HAP-1 (cell line): ENCODE data around the gene DYNC2LI1.
"Not testable (repeated sequence)": the region's sequence is repeated elsewhere in the genome, so short reads cannot be mapped to it uniquely, and the experiment has no call there.

ENCODE experiments used
- DNase-seq, 2 experiments: peaks; one replicate each; pipeline ENCODE4 v3.0.0-alpha.2; 2016 to 2020; ENCODE audit warnings: low spot score in 2 of 2
- H3K27me3 ChIP-seq: fragments of 250-450 bp; sonication (Bioruptor Pico); 2 replicates; pipeline ENCODE4 v1.5.1; 2020; ENCODE audit warnings: low read depth, mild to moderate bottlenecking, moderate library complexity
- H3K36me3 ChIP-seq: fragments of 250-450 bp; sonication (Bioruptor Pico); replicated peaks from 2 replicates; pipeline ENCODE4 v1.5.1; 2020; ENCODE audit warnings: mild to moderate bottlenecking
- H3K4me1 ChIP-seq: fragments of 250-450 bp; sonication (Bioruptor Pico); 2 replicates; pipeline ENCODE4 v1.5.1; 2020; ENCODE audit warnings: mild to moderate bottlenecking
- H3K4me3 ChIP-seq: fragments of 250-450 bp; sonication (Bioruptor Pico); 2 replicates; pipeline ENCODE4 v1.5.1; 2020; ENCODE audit warnings: mild to moderate bottlenecking, moderate library complexity
- H3K9me3 ChIP-seq: fragments of 250-450 bp; sonication (Bioruptor Pico); 2 replicates; pipeline ENCODE4 v1.5.1; 2020; ENCODE audit warnings: mild to moderate bottlenecking, moderate library complexity
- in situ Hi-C: fragments of 300-500 bp; cut with MboI; formaldehyde crosslinking; loops from 3 replicates; pipeline ENCODE4 v1.14.3; 2020; ENCODE audit warnings: low sequenced_read_pairs, inconsistent platforms, mixed read lengths

The DYNC2LI1 gene

DNA sequence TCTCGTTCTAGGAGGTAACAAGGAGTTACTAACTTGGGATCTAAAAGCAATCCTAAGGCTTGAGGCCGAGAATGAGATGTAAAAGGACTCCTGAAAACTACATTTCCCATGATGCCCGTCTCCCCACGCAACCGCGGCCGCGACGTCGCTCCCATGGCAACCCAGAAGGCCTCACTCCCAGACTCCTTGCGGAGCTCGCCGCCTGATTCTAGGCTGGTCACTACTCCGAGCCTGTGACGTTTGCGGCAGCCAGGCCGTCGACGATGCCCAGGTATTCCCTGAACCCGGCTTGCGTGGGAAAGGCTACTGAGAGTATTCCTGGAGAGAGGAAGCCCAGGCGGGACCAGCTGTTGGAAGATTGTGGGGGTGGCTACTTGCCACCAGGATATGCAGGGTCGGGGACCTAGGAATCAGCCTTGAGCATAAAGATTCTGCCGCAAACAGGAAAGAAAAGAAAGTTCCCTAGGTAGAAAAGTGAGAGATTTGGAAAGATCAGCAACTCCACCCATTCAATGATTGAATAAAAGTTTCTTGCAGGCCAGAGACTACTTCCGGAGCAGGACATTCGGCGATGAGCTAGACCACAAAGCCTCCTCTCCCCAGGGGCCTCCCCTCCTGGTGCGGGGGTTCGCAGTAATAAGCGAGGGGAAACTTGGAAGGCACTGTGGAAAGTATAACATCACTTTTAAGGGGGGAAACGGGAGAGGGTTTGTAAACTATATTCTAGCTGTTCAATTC, at the start of gene DYNC2LI1:
DYNC2LI1 (plus strand) TSS at position 164 of the 738 bp plus-strand sequence; CDS start at position 264, 100 bp downstream.
- in situ Hi-C loops: no loop called here
- no peaks in the 10 kb centered on the region for H3K9me3 ChIP-seq
- H3K4me1 ChIP-seq: peaks cover 4% of the 10 kb centered on the region; the same call in 1 of the 2 replicates
- peak within 1 kb of the TSS; percentile 56 for H3K4me3 ChIP-seq
- DNase-seq: peak; percentile 86 to 92
- no peaks in the 10 kb centered on the region for H3K27me3 ChIP-seq
- no peaks in the 10 kb centered on the region for H3K36me3 ChIP-seq

DNA sequence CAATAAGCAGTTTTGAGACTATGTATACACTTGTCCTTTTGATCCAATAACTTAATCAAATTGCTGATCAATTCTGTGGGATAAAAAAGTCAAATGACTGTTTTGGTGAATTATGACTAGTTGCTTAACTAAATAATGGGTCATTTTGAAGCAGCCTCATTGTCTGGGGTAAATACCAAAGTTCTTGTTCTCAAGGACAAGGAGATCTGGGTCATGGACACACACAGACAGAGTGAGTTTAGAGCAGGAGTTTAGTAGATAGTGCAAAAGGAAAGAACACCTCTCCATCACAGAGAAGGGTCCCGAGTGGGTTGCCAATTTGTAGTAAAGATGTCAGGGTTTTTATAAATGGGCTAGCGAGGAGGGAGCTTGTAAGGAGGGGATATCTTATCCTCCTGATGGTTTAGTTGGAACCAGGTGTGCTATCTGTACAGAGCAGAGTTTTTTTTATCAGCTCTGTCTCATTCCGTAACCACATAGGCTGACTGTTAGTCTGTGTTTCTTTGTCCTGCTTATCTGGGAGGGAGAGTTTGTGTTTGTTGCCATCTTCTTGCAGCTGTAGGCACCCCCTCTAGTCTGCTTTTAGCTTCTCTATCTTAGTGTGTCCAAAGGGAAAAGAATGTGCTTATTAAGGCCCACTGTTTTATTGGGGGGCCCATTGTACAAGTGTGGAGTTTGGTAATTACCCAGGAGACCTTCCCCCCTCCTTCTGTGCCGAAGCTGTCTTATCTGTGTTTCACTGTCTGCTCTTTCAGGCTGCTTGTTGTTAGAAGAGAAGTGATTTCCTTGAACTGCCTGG, 48.9 kb upstream of the DYNC2LI1 start:
- Histone ChIP-seq H3K4me1 (peaks cover 12% of the 10 kb centered on the region), H3K36me3 (no peaks in the 10 kb centered on the region), H3K27me3 (no peaks in the 10 kb centered on the region), H3K9me3 (no peaks in the 10 kb centered on the region), H3K4me3 (no peak overlapping the region)
- DNase-seq: no peak
- in situ Hi-C loops: no loop called here

DNA sequence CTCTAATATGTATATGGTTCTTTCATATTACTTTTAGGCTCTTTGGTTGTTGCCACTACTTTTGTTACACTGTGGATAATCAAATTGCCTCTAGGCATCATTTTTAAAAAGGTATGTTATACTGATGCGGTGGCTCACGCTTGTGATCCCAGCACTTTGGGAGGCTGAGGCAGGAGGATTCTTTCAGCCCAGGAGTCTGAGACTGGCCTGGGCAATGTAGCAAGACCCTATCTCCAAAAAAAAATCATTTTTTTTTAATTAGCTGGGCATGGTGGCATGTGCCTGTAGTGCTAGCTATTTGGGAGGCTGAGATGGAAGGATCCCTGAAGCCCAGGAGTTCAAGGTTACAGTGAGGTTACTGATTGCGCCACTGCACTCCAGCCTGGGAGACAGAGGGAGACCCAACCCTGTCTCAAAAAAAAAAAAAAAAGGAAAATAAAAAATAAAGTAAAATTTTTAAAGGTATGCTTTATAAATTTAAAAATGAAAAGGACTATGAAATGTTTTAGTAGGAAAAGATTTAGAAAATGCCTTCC, 48.1 kb upstream of the DYNC2LI1 start:
- no peaks in the 10 kb centered on the region for H3K36me3 ChIP-seq
- no peaks in the 10 kb centered on the region for H3K27me3 ChIP-seq
- DNase-seq: no peak
- in situ Hi-C loops: no loop called here
- H3K4me1 ChIP-seq: peaks cover 12% of the 10 kb centered on the region
- no peaks in the 10 kb centered on the region for H3K9me3 ChIP-seq
- H3K4me3 ChIP-seq: no peak overlapping the region

DNA sequence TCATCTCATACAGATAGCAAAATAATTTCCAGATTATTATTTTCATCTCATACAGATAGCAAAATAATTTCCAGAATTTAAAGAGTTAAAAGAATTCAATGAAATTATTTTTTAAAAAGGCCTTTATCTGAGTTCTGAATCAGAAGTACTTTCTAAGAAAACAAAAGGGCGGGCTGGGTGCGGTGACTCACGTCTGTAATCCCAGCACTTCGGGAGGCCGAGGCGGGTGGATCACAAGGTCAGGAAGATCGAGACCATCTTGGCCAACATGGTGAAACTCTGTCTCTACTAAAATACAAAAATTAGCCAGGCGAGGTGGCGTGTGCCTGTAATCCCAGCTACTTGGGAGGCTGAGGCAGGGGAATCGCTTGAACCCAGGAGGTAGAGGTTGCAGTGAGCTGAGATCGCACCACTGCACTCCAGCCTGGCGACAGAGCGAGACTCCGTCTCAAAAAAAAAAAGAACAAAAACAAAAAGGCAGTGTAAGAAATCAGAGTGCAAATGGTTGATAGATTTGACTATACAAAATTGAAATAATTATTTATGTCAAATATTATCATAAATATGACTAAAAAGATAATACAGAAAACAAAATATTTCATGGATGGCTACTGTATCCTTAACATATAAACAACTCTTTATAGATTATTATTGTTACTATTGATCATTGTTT, 46.7 kb upstream of the DYNC2LI1 start:
- H3K27me3 ChIP-seq, H3K9me3 ChIP-seq, in situ Hi-C loops, H3K36me3 ChIP-seq, H3K4me3 ChIP-seq: not testable (repeated sequence)
- DNase-seq: peak; percentile 21 to 40
- H3K4me1 ChIP-seq: peaks cover 12% of the 10 kb centered on the region

DNA sequence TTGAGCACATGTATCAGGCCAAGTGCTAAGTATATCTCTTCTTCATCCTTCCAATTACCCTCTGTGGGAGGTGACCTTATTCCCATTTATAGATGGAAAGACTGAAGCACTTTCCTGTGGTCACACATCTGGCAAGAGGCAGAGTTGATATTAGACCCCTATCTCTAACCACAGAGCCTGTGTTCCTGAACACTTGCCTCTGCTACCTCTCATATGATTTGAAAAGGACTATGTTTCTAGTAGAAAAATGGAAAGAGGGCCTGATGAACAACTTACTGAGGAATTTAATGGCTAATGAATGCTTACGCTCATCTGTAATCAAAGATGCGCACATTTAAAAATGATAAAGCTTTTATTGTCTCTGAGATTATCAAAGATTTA, 46.2 kb upstream of the DYNC2LI1 start:
- no peaks in the 10 kb centered on the region for H3K9me3 ChIP-seq
- H3K4me1 ChIP-seq: peaks cover 12% of the 10 kb centered on the region
- no peak for DNase-seq
- no peaks in the 10 kb centered on the region for H3K36me3 ChIP-seq
- H3K27me3 ChIP-seq: no peaks in the 10 kb centered on the region; the same call in 1 of the 2 replicates
- in situ Hi-C loops: no loop called here
- no peak overlapping the region for H3K4me3 ChIP-seq

DNA sequence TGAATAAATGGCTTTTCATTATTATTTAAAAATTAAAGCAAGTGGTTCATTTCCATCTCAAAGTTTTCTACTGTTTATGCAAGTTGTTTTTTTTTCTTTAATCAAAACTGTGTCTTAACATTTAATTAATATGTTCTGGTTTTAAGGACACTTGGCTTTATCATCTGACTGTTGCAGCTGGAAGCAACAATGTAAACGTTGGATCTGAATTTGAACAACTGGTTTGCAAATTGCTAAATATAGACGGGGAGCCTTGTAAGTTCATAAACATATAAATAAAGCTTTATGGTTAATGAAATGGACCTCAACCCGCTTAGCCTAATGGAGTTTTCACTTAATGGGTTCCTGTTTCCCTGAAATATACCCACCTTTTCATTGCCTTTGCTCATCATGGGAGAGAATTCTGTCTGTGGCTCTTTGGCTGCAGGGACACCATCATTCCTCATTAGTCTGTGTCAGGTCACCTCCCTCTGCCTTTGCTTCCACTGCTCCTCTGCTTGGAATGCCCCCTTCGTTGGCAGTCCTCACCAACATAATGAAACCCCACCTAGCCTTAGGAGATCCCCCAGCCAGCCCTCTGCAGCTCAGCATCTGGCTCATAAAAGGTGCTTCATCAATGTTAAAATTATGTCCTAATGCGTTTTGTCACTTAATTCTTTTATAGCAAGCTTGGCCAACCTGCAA, 44.2 kb upstream of the DYNC2LI1 start:
- H3K4me1 ChIP-seq: peaks cover 12% of the 10 kb centered on the region
- DNase-seq: no peak
- H3K4me3 ChIP-seq: no peak overlapping the region
- H3K27me3 ChIP-seq: no peaks in the 10 kb centered on the region; the same call in 1 of the 2 replicates
- no peaks in the 10 kb centered on the region for H3K36me3 ChIP-seq
- in situ Hi-C loops: no loop called here
- H3K9me3 ChIP-seq: no peaks in the 10 kb centered on the region

DNA sequence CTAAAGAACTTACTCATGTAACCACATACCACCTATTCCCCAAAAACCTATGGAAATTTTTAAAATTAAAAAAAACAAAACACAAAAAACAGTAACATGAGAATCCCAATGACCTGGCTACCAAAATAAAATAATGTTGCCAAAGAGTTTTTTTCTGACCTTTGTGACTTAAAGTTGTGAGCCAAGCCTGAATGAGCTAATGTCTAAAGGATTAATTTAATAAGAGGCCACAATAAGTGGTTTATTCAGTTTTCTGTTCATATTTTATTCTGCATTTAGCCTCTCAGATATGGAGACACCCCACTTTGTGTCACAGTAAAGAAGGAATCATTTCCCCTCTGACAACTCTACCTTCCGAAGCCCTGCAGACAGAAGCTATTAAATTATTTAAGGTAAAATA, 42.6 kb upstream of the DYNC2LI1 start:
- Histone ChIP-seq H3K27me3 (no peaks in the 10 kb centered on the region; the same call in 1 of the 2 replicates), H3K9me3 (no peaks in the 10 kb centered on the region), H3K36me3 (no peaks in the 10 kb centered on the region), H3K4me3 (no peak overlapping the region), H3K4me1 (peaks cover 12% of the 10 kb centered on the region)
- in situ Hi-C loops: no loop called here
- no peak for DNase-seq

DNA sequence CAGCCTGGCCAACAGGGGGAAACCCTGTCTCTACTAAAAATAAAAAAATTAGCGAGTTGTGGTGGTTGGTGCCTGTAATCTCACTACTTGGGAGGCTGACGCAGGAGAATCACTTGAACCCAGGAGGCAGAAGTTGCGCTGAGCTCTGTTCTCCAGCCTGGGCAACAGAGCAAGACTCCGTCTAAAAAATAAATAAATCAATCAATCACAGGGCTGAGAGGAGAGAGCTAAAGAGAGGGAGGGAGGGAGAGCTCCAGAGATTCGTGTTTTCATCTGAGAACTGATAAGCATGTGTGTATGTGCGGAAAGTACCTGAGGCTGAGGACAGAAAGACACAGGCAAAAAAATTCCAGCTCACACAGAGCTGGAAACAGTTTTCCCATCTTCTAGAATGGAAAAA, 37.2 kb upstream of the DYNC2LI1 start:
- DNase-seq: no peak
- H3K4me1 ChIP-seq: peaks cover 8% of the 10 kb centered on the region
- H3K9me3 ChIP-seq: no peaks in the 10 kb centered on the region
- no peaks in the 10 kb centered on the region; the same call in 1 of the 2 replicates for H3K27me3 ChIP-seq
- H3K36me3 ChIP-seq: no peaks in the 10 kb centered on the region
- no peak overlapping the region for H3K4me3 ChIP-seq
- in situ Hi-C loops: no loop called here

DNA sequence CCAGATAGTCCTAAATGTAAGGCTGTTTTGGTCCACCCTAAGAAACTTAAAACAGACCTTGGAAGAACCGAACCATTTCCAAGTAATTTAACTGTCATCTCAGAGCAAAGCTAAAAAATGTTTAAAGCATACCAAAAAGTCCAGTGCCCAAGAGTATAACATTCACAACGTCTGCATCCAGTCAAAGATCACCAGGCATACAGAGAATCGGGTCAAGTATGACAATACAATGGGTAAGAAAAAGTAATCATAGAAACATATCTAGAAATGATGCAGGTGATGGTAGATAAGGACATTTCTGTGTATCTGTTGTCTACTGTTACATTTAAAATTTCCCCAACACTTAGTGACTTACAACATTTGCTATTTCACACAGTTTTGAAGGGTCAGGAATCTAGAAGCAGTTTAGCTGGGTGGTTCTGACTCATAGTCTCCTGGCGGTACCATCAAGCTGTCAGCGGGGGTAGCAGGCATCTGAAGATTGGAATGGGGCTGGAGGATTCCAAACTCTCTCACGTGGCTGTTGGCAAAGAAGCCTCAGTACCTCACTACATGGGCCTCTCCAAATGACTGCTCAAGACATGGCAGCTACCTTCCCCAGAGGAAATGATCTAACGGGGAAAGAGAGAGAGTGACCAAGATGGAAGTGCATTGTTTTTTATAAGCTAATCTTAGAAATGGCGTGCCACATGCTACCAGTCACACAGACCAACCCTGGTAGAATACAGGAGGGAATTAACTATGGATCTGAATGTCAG, 36.6 kb upstream of the DYNC2LI1 start:
- no peak for DNase-seq

DNA sequence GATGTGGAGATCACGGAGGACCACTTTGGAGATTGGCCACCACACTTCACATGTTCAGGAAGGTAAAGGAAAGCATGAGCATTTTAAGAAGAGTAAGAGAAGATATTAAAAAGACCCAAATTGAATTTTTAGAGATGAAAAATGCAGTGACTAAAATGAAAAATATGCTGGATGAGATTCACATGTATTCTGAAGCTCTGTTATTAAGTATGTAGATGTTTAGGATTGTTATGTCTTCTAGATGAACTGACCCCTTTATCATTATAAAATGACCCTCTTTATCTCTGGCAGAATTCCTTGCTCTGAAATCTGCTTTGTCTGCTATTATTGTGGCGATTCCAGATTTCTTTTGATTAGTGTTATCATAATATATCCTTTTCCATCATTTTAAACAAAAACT, 36.0 kb upstream of the DYNC2LI1 start:
- peaks cover 10% of the 10 kb centered on the region for H3K4me1 ChIP-seq
- no peaks in the 10 kb centered on the region for H3K9me3 ChIP-seq
- in situ Hi-C loops: no loop called here
- no peak overlapping the region for H3K4me3 ChIP-seq
- H3K27me3 ChIP-seq: no peaks in the 10 kb centered on the region
- DNase-seq: no peak
- no peaks in the 10 kb centered on the region for H3K36me3 ChIP-seq

More for the DNA sequence above, 36.6 kb upstream of the DYNC2LI1 start:
- H3K27me3 ChIP-seq: no peaks in the 10 kb centered on the region; the same call in 1 of the 2 replicates
- no peaks in the 10 kb centered on the region for H3K9me3 ChIP-seq
- H3K4me1 ChIP-seq: peaks cover 10% of the 10 kb centered on the region
- in situ Hi-C loops: no loop called here
- no peaks in the 10 kb centered on the region for H3K36me3 ChIP-seq
- no peak overlapping the region for H3K4me3 ChIP-seq

DNA sequence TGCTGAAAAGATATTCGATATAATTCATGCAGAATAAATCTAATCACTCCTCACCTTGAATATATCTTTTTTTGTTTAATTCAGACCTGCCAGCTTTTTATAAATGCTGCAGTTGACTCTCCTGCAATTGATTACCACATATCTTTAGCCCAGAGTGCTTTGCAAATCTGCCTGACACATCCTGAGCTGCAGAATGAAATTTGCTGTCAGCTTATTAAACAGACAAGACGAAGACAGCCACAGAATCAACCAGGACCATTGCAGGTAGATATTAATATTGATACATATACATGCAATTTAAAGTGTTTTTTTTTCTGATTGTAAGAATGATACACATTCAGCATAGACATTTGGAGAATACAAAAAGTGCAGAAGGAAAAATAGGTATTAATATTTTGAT, 35.6 kb upstream of the DYNC2LI1 start:
- Histone ChIP-seq H3K4me3 (no peak overlapping the region), H3K9me3 (no peaks in the 10 kb centered on the region), H3K4me1 (peaks cover 10% of the 10 kb centered on the region), H3K36me3 (no peaks in the 10 kb centered on the region), H3K27me3 (no peaks in the 10 kb centered on the region)
- DNase-seq: no peak
- in situ Hi-C loops: no loop called here

DNA sequence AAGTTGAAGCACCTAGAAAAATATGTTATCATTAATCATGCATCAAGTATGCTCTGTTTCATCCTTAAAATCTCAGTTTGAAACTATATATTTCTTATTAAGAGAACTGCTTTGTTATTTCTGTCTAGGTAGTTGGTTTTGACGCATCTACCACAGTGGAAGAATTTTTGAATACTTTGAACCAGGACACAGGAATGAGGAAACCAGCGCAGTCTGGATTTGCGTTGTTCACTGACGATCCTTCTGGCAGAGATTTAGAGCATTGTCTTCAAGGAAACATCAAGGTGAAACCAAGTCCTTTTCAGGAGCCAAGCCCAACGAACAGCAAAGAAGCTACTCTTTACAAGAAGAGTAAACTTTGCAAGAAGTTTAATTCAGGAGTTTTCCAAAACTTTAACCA, 30.1 kb upstream of the DYNC2LI1 start:
- Histone ChIP-seq H3K4me1 (peaks cover 10% of the 10 kb centered on the region), H3K4me3 (no peak overlapping the region), H3K27me3 (no peaks in the 10 kb centered on the region), H3K36me3 (no peaks in the 10 kb centered on the region), H3K9me3 (no peaks in the 10 kb centered on the region)
- no peak for DNase-seq
- in situ Hi-C loops: no loop called here

DNA sequence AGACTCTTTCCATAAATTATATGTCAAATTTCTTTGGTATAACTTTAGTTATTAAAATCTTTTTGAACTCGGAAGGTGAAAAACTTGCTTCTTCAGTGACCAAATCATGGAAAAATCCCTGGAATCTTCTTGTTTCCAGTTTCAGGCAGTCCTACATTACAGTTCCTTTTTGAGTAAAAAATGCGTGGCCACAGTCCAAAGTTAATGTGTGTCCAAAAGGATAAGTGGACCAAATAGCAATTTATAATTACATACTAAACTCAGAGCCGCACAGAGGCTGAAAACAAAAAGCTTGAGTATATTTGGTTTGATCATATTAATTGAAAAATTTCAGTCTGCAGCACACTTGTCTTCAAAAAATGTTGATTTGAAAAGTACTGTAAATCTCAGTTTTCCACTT, 28.4 kb upstream of the DYNC2LI1 start:
- Histone ChIP-seq H3K36me3 (no peaks in the 10 kb centered on the region), H3K27me3 (no peaks in the 10 kb centered on the region), H3K9me3 (no peaks in the 10 kb centered on the region), H3K4me3 (no peak overlapping the region), H3K4me1 (peaks cover 11% of the 10 kb centered on the region)
- in situ Hi-C loops: no loop called here
- DNase-seq: no peak
